ENCODE data around the gene DCAKD. TPM values are rescaled to one million over a fixed set of nuclear protein-coding genes. Genes with fewer than 3 reads are reported as not detected.

The DCAKD gene
- total and polyA plus RNA-seq, 2 donors (not counting 3 experiments of a cell fraction or from before 2014, with no cell fraction given) = 30.8 to 36.5 TPM

DNA sequence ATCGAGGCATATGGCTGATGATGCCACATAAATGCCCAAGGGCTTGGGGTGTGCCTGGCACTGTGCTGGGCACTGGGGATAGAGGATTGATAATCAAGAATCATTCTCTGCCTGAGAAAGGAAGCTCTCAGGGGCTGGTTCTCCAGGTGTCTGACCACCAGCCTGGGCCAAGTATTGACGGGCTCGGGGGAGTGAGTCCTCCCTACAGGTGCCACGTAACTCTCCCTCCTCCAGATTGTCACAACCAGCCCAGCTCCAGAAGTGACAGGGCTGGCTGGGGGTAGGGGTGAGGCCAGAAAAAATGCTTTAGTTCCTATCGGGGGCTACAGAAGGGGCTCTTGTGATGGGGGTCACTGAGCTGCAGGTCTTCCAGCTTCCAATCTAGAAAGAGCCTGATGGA lies 72.6 kb downstream of the DCAKD start:
- Histone ChIP-seq H3K4me3 (replicated peaks in 1 of 3; ENCODE audit: insufficient read depth in 1 of 3, low read depth in 1 of 3, low read length in 3 of 3) (no peak overlapping the region), H3K9ac (replicated peaks; ENCODE audit: extremely low read depth, insufficient read depth, low read length) (no peak overlapping the region), H3K4me1 (ENCODE audit: control insufficient read depth, extremely low read depth, insufficient read depth, low read length) (peaks cover 15% of the 10 kb centered on the region), H4K20me1 (replicated peaks; ENCODE audit: control insufficient read depth, extremely low read depth, insufficient read depth, low read length) (no peaks in the 10 kb centered on the region), H3K36me3 (ENCODE audit: control insufficient read depth in 2 of 2, extremely low read depth in 1 of 2, insufficient read depth in 2 of 2, low read length in 2 of 2) (no peaks in the 10 kb centered on the region), H3K9me3 (replicated peaks; ENCODE audit: control insufficient read depth, insufficient read depth, low read length) (no peaks in the 10 kb centered on the region), H3K27me3 (ENCODE audit: control insufficient read depth in 2 of 2, insufficient read depth in 2 of 2, low read length in 2 of 2) (peaks cover 0 to 14% of the 10 kb centered on the region in 2 experiments), H3K4me2 (ENCODE audit: insufficient read depth, low read length) (no peak overlapping the region), H2AFZ (ENCODE audit: low read depth, low read length) (no peak overlapping the region), H3K27ac (ENCODE audit: insufficient read depth, low read depth, low read length) (no peak overlapping the region), H3K9me1 (replicated peaks; ENCODE audit: control insufficient read depth, extremely low read depth, insufficient read depth, low read length) (no peaks in the 10 kb centered on the region), H3K79me2 (ENCODE audit: control insufficient read depth, insufficient read depth, low read length) (no peaks in the 10 kb centered on the region)
- DNase-seq (ENCODE audit: low read depth, low spot score) = no peak
- TF ChIP-seq FOS (IDR thresholded peaks at IDR 0.05; ENCODE audit: borderline replicate concordance, insufficient read depth, low read length) (no peak), MYC (IDR thresholded peaks at IDR 0.05; ENCODE audit: low read depth, low read length) (no peak), GATA2 (IDR thresholded peaks at IDR 0.05; ENCODE audit: insufficient read depth, insufficient read length, low read depth, low read length) (no peak), POLR2AphosphoS5 (IDR thresholded peaks at IDR 0.05; ENCODE audit: insufficient read depth, low read depth, low read length) (no peak), JUN (IDR thresholded peaks at IDR 0.05; ENCODE audit: borderline replicate concordance, insufficient read depth, insufficient read length, low read depth) (no peak), MAX (IDR thresholded peaks at IDR 0.05; ENCODE audit: insufficient read depth, insufficient read length) (no peak), POLR2A (IDR thresholded peaks at IDR 0.05; ENCODE audit: low read depth, low read length) (no peak), EZH2 (IDR thresholded peaks at IDR 0.05; ENCODE audit: borderline replicate concordance, low read depth, low read length, severe bottlenecking) (no peak)
- TF ChIP-seq, protein P1, sequence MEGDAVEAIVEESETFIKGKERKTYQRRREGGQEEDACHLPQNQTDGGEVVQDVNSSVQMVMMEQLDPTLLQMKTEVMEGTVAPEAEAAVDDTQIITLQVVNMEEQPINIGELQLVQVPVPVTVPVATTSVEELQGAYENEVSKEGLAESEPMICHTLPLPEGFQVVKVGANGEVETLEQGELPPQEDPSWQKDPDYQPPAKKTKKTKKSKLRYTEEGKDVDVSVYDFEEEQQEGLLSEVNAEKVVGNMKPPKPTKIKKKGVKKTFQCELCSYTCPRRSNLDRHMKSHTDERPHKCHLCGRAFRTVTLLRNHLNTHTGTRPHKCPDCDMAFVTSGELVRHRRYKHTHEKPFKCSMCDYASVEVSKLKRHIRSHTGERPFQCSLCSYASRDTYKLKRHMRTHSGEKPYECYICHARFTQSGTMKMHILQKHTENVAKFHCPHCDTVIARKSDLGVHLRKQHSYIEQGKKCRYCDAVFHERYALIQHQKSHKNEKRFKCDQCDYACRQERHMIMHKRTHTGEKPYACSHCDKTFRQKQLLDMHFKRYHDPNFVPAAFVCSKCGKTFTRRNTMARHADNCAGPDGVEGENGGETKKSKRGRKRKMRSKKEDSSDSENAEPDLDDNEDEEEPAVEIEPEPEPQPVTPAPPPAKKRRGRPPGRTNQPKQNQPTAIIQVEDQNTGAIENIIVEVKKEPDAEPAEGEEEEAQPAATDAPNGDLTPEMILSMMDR (IDR thresholded peaks at IDR 0.05; ENCODE audit: extremely low read depth in 1 of 2, insufficient read depth in 1 of 2, low read depth in 1 of 2, low read length in 2 of 2) = no peak
- intact Hi-C loops (cut with micrococcal nuclease) = no loop called here
- FAIRE-seq = no peak
- ChIA-PET CTCF (interaction anchor here (0.7 to 1.5 kb wide), 3 partner anchors 12 to 46 kb away, joined by 3 to 5 read pairs (median 4); no protein-coding TSS in a partner anchor), POLR2A (no interaction called here)
- dilution Hi-C loops (cut with MboI; ENCODE audit: extremely low pct_ligation_motif_present, low sequenced_read_pairs) = no loop called here
- no TSS peak for BruUV-seq (replicated peaks)
